Endodermal cell (in vitro differentiated cells): Measurements from ENCODE around the gene GGTA1. TPM values are rescaled to one million over a fixed set of nuclear protein-coding genes. Genes with fewer than 3 reads are reported as not detected.

Experiments used
- DNase-seq: peaks from one replicate; pipeline ENCODE4 v3.0.0-alpha.2; 2017
- H3K27ac ChIP-seq: 2 replicates; pipeline ENCODE4 v1.5.1; 2013; ENCODE audit warnings: mild to moderate bottlenecking, low read depth, low read length, moderate library complexity
- H3K27me3 ChIP-seq: 2 replicates; pipeline ENCODE4 v1.6.1; 2013; ENCODE audit warnings: mild to moderate bottlenecking, low read length, moderate library complexity; ENCODE audit not compliant: insufficient read depth, control insufficient read depth, poor library complexity, severe bottlenecking
- H3K36me3 ChIP-seq: 2 replicates; pipeline ENCODE4 v1.7.0; 2013; ENCODE audit warnings: mild to moderate bottlenecking, low read length, moderate library complexity; ENCODE audit not compliant: control insufficient read depth, insufficient read depth
- H3K4me1 ChIP-seq: one replicate; pipeline ENCODE4 v1.7.0; 2013; ENCODE audit warnings: low read length; ENCODE audit not compliant: control insufficient read depth, insufficient read depth
- H3K4me3 ChIP-seq: 2 replicates; pipeline ENCODE4 v1.5.1; 2013; ENCODE audit warnings: mild to moderate bottlenecking, low read length, moderate library complexity
- H3K9ac ChIP-seq: 2 replicates; pipeline ENCODE4 v1.6.1; 2013; ENCODE audit warnings: mild to moderate bottlenecking, low read length, moderate library complexity; ENCODE audit not compliant: poor library complexity, severe bottlenecking; ENCODE audit errors: extremely low read depth
- H3K9me3 ChIP-seq: 2 replicates; pipeline ENCODE4 v1.6.1; 2013; ENCODE audit warnings: mild to moderate bottlenecking, low read length, moderate library complexity; ENCODE audit not compliant: control insufficient read depth
- H3K27ac Mint-ChIP-seq: 2 replicates; pipeline ENCODE4 v1.8.0; 2020; ENCODE audit warnings: mixed read lengths
- H3K27me3 Mint-ChIP-seq: 2 replicates; pipeline ENCODE4 v1.8.0; 2021; ENCODE audit warnings: mild to moderate bottlenecking, mixed read lengths; ENCODE audit not compliant: insufficient read depth
- H3K36me3 Mint-ChIP-seq: 2 replicates; pipeline ENCODE4 v1.8.0; 2020; ENCODE audit warnings: low read depth, mixed read lengths
- H3K4me1 Mint-ChIP-seq: 2 replicates; pipeline ENCODE4 v1.8.0; 2020; ENCODE audit warnings: mixed read lengths
- H3K4me3 Mint-ChIP-seq: 2 replicates; pipeline ENCODE4 v1.8.0; 2020; ENCODE audit warnings: mild to moderate bottlenecking, moderate library complexity, mixed read lengths
- H3K9me3 Mint-ChIP-seq: 2 replicates; pipeline ENCODE4 v1.8.0; 2020; ENCODE audit warnings: mild to moderate bottlenecking, mixed read lengths
- WGBS, 2 experiments: methylation state at CpG; one replicate each; pipeline versions ENCODE4 v1.1.5 to v1.1.7; 2013; ENCODE audit warnings: missing lambda C conversion rate in 2 of 2, mixed read lengths in 1 of 2; ENCODE audit not compliant: insufficient coverage in 1 of 2, insufficient read length in 1 of 2; 5-methylcytosine and 5-hydroxymethylcytosine counted together
- total RNA-seq, 2 donors: library from RNA; stranded (reverse); fragmentation: NEBNext Ultra II Directional in 1 of 2; extraction: Animal tissue kit (Norgen Biotek cat#: 25700) in 1 of 2; gene quantifications; 2 replicates in 1 of 2; 3 replicates in 1 of 2; pipeline ENCODE4 v1.2.1, GENCODE V29; 2021
- TF ChIP-seq, protein P1 (sequence below): fragments of 200-600 bp; sonication (generic); conservative IDR thresholded peaks from 2 replicates; pipeline ENCODE4 v1.5.0; 2021; ENCODE audit warnings: antibody characterized with exemption, mild to moderate bottlenecking

GGTA1 gene
- total RNA-seq, 2 donors from 2014 or later, result not detected

DNA sequence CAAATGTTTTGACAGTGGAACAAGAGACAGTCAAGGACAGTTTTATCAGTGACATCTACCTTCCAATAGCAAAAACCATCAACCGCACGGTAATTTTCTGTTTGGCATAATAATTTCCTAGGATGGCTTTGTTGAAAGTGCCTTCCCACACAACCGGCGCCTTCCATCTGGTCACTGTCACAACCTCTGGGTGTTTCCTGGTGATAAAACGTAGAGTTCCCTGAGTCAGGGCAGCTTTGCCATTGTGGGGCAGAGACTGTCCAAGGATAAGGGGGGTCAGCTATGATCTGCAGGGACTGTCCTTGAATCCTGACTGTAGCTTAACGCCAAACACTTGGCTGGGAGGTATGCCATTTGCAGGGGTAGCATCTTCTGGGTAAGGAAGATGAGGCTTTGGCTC lies 47.6 kb downstream of the GGTA1 start:
- Histone ChIP-seq H3K9ac (no peak overlapping the region), H3K27me3 (no peaks in the 10 kb centered on the region), H3K36me3 (no peaks in the 10 kb centered on the region), H3K4me3 (no peak overlapping the region), H3K27ac (no peak overlapping the region), H3K9me3 (no peaks in the 10 kb centered on the region), H3K4me1 (peaks cover 5% of the 10 kb centered on the region)
- no peaks in the 10 kb centered on the region for H3K36me3 Mint-ChIP-seq
- H3K4me3 Mint-ChIP-seq, result no peak overlapping the region
- no peak for DNase-seq
- H3K27ac Mint-ChIP-seq, result no peak overlapping the region
- 93 to 96% methylated on average over 6 of the region's 6 CpGs for WGBS, 2 experiments
- TF ChIP-seq, protein P1, sequence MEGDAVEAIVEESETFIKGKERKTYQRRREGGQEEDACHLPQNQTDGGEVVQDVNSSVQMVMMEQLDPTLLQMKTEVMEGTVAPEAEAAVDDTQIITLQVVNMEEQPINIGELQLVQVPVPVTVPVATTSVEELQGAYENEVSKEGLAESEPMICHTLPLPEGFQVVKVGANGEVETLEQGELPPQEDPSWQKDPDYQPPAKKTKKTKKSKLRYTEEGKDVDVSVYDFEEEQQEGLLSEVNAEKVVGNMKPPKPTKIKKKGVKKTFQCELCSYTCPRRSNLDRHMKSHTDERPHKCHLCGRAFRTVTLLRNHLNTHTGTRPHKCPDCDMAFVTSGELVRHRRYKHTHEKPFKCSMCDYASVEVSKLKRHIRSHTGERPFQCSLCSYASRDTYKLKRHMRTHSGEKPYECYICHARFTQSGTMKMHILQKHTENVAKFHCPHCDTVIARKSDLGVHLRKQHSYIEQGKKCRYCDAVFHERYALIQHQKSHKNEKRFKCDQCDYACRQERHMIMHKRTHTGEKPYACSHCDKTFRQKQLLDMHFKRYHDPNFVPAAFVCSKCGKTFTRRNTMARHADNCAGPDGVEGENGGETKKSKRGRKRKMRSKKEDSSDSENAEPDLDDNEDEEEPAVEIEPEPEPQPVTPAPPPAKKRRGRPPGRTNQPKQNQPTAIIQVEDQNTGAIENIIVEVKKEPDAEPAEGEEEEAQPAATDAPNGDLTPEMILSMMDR, result no peak
- H3K4me1 Mint-ChIP-seq, result peaks cover 17% of the 10 kb centered on the region
- peaks cover 12% of the 10 kb centered on the region for H3K27me3 Mint-ChIP-seq
- H3K9me3 Mint-ChIP-seq, result no peaks in the 10 kb centered on the region

DNA sequence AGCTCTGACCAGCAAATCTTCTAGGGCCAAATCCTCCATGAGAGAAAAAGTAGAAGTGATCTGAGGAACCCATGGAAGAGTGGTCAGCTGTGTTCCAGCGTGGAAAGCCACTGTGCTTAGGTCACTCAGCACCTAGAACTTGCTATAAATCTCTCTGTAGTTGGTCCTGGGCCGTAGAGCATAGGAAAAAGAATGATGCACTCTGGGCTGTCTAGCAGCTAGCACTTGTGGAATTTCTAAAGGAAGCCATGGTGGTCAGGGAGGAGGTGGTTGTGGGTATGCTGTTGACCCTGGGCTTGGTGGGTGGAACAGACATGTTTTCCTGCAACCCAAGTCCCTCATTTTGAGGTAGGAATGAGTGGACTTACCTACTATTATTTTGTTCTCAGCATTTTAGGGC lies 48.1 kb downstream of the GGTA1 start:
- TF ChIP-seq, protein P1, result no peak
- Histone ChIP-seq H3K9me3 (no peaks in the 10 kb centered on the region), H3K36me3 (no peaks in the 10 kb centered on the region), H3K4me3 (no peak overlapping the region), H3K4me1 (peaks cover 5% of the 10 kb centered on the region), H3K27ac (no peak overlapping the region), H3K9ac (no peak overlapping the region), H3K27me3 (no peaks in the 10 kb centered on the region)
- Mint-ChIP-seq H3K9me3 (no peaks in the 10 kb centered on the region), H3K4me3 (no peak overlapping the region), H3K36me3 (no peaks in the 10 kb centered on the region), H3K27ac (no peak overlapping the region), H3K27me3 (peaks cover 12% of the 10 kb centered on the region), H3K4me1 (peaks cover 17% of the 10 kb centered on the region)
- WGBS, 2 experiments, result 33 to 70% methylated on average over 1 to 2 of the region's 2 CpGs
- DNase-seq, result no peak

DNA sequence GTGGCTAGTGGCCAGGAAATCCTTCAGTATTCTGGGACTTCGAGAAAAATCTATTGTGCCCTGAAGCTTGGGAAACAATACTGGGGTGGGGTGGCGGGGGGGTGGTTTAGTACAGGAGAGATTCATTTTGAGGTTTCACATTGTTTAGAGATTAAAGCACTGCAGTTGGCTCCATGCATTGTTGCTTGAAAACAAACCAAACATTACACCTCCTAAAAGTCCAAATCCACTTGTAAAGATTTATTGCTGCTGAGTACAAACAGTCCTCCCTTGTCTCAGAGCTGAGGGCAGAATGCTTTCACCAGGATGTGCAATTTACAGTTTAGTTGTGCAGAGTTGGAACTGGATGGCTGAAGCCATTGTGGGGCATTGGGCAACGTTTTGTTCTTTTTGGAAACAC lies 49.4 kb downstream of the GGTA1 start:
- Histone ChIP-seq H3K9ac (no peak overlapping the region), H3K4me3 (no peak overlapping the region), H3K9me3 (no peaks in the 10 kb centered on the region), H3K4me1 (peaks cover 5% of the 10 kb centered on the region), H3K36me3 (no peaks in the 10 kb centered on the region), H3K27me3 (peaks cover 6% of the 10 kb centered on the region), H3K27ac (no peak overlapping the region)
- H3K9me3 Mint-ChIP-seq, result no peaks in the 10 kb centered on the region
- 40 to 91% methylated on average over 1 to 3 of the region's 3 CpGs for WGBS, 2 experiments
- peaks cover 17% of the 10 kb centered on the region for H3K4me1 Mint-ChIP-seq
- no peak overlapping the region for H3K27ac Mint-ChIP-seq
- H3K27me3 Mint-ChIP-seq, result peaks cover 16% of the 10 kb centered on the region
- TF ChIP-seq, protein P1, result no peak
- DNase-seq, result no peak
- no peak overlapping the region for H3K4me3 Mint-ChIP-seq
- no peaks in the 10 kb centered on the region for H3K36me3 Mint-ChIP-seq
